K562 (cell line): ENCODE data around the gene YBX2. TPM values are rescaled to one million over a fixed set of nuclear protein-coding genes. Genes with fewer than 3 reads are reported as not detected.

Source experiments
- ETV6 ChIP-seq, 3 experiments: fragments of 150-350 bp in 1 of 3; sonication (generic) in 1 of 3; formaldehyde crosslinking in 1 of 3; IDR thresholded peaks; 2 replicates each; pipeline versions ENCODE4 v1.6.1 to v1.8.0; 2014 to 2022; ENCODE audit warnings: borderline replicate concordance in 2 of 3, low read depth in 2 of 3, antibody characterized with exemption in 1 of 3, low read length in 1 of 3, mild to moderate bottlenecking in 1 of 3, missing genetic modification reagents in 1 of 3
- HINFP ChIP-seq: fragments of 450-650 bp; conservative IDR thresholded peaks from 2 replicates; pipeline ENCODE4 v1.6.1; 2016; ENCODE audit warnings: missing genetic modification characterization, low read depth, mild to moderate bottlenecking, control low read depth, missing compliant biosample characterization
- MAX ChIP-seq: sonication (generic); formaldehyde crosslinking; IDR thresholded peaks from 2 replicates; pipeline ENCODE4 v1.9.0; 2022; ENCODE audit warnings: mild to moderate bottlenecking, missing genetic modification reagents
- MBD2 ChIP-seq: sonication (generic); IDR thresholded peaks from 2 replicates; pipeline ENCODE4 v1.6.1; 2016; ENCODE audit warnings: low read depth, borderline replicate concordance
- MEF2D ChIP-seq: conservative IDR thresholded peaks from 2 replicates; pipeline ENCODE4 v1.6.1; 2016; ENCODE audit warnings: low read depth, missing genetic modification characterization, missing compliant biosample characterization
- NFIX ChIP-seq: fragments of 250-450 bp; sonication (Bioruptor Pico); IDR thresholded peaks from 2 replicates; pipeline ENCODE4 v1.4.0; 2020; ENCODE audit warnings: low read depth, mild to moderate bottlenecking, moderate library complexity
- PPARD ChIP-seq: fragments of 250-450 bp; sonication (Bioruptor Pico); IDR thresholded peaks from 2 replicates; pipeline ENCODE4 v1.8.0; 2022; ENCODE audit warnings: inconsistent platforms, mild to moderate bottlenecking, moderate library complexity
- SP1 ChIP-seq: sonication (generic); formaldehyde crosslinking; IDR thresholded peaks from 2 replicates; pipeline ENCODE4 v1.8.1; 2022; ENCODE audit warnings: mild to moderate bottlenecking, missing genetic modification reagents
- TSC22D4 ChIP-seq: fragments of 450-650 bp; IDR thresholded peaks from 2 replicates; pipeline ENCODE4 v1.6.1; 2016; ENCODE audit warnings: missing genetic modification characterization, missing biosample characterization, control low read depth
- YBX1 ChIP-seq: fragments of 450-650 bp; IDR thresholded peaks from 2 replicates; pipeline ENCODE4 v1.7.1; 2016; ENCODE audit warnings: mild to moderate bottlenecking
- ZBTB26 ChIP-seq: fragments of 450-650 bp; formaldehyde crosslinking; IDR thresholded peaks from 2 replicates; pipeline ENCODE4 v1.4.0; 2022; ENCODE audit warnings: missing genetic modification characterization
- ZBTB5 ChIP-seq: fragments of 450-650 bp; IDR thresholded peaks from 2 replicates; pipeline ENCODE4 v1.6.1; 2017; ENCODE audit warnings: antibody characterized with exemption
- ZKSCAN1 ChIP-seq: fragments of 150-350 bp; IDR thresholded peaks from 2 replicates; pipeline ENCODE4 v1.6.1; 2016; ENCODE audit warnings: low read depth, low read length
- ZNF253 ChIP-seq: fragments of 250-450 bp; sonication (Bioruptor Pico); conservative IDR thresholded peaks from 2 replicates; pipeline ENCODE4 v1.6.1; 2021; ENCODE audit warnings: mild to moderate bottlenecking
- ZNF274 ChIP-seq: IDR thresholded peaks from 2 replicates; pipeline ENCODE4 v1.6.1; 2011; ENCODE audit warnings: low read depth, mild to moderate bottlenecking, low read length, moderate library complexity, borderline replicate concordance
- polyA plus RNA-seq, 8 experiments: library from polyadenylated mRNA; depleted of rRNA in 4 of 8; stranded (reverse) in 5 of 8; unstranded in 3 of 8; fragments of >200 nt; fragmentation: Nextera tagmentation in 2 of 8; fragmentation: Illumina TruSeq in 1 of 8; extraction: Ambion mirVana in 2 of 8; extraction: Trizol in 1 of 8; gene quantifications; 2 replicates each; pipeline versions ENCODE4 v1.2.1 to v1.2.3, GENCODE V29; 2011 to 2014; ENCODE audit warnings: inconsistent platforms in 1 of 8, missing spikeins in 1 of 8
- total RNA-seq, 7 experiments: library from RNA; depleted of rRNA in 6 of 7; stranded (reverse); fragments of >200 nt in 6 of 7; fragmentation: Illumina TruSeq in 2 of 7; extraction: Trizol in 2 of 7; gene quantifications; 2 replicates each; pipeline versions ENCODE4 v1.2.1 to v1.2.3, GENCODE V29; 2011 to 2021; ENCODE audit warnings: low replicate concordance in 1 of 7

The YBX2 gene
- total and polyA plus RNA-seq, 9 of the 15 experiments (the other 6 are each of a cell fraction or from before 2014, with no cell fraction given) = 0.03 to 0.59 (median 0.27) TPM; not detected in 6

GRCh38 chr17:7252176-7253043 is 42.0 kb downstream of the YBX2 start, which contains the start of gene ELP5 (continued):
- TF ChIP-seq HINFP (tag) = no peak
- TF ChIP-seq ETV6 (IDR thresholded peaks at IDR 0.05; ENCODE audit: borderline replicate concordance in 1 of 2, low read depth in 2 of 2, low read length in 1 of 2) = no peak
- TF ChIP-seq ETV6 (CRISPR knock-in tag; IDR thresholded peaks at IDR 0.05; ENCODE audit: borderline replicate concordance) = no peak
- TF ChIP-seq MBD2 = peak; percentile 38; the same call in 1 of the 2 replicates
- no peak for TF ChIP-seq PPARD (CRISPR knock-in tag)
- TF ChIP-seq NFIX (CRISPR knock-in tag) = no peak
- TF ChIP-seq ZBTB5 = no peak
- no peak for TF ChIP-seq ZKSCAN1
- no peak for TF ChIP-seq MEF2D
- TF ChIP-seq ZNF253 = no peak
- TF ChIP-seq YBX1 = no peak
- no peak for TF ChIP-seq TSC22D4 (tag)
- no peak for TF ChIP-seq ZNF274
- peak; percentile 84 for TF ChIP-seq SP1 (CRISPR knock-in tag)
- TF ChIP-seq MAX = peak; percentile 75
- TF ChIP-seq ZBTB26 (CRISPR knock-in tag) = no peak
